AG10803 (cell line): ENCODE data around the gene C16orf78.

Experiments
- DNase-seq: peaks from one replicate; pipeline ENCODE4 v3.0.0; 2010; ENCODE audit warnings: low read depth
- H3K4me3 ChIP-seq: 2 replicates; pipeline ENCODE4 v1.5.1; 2011; ENCODE audit warnings: mild to moderate bottlenecking, low read length, control low read depth
- TF ChIP-seq, protein P1 (sequence below): conservative IDR thresholded peaks from 2 replicates; pipeline ENCODE4 v1.5.1; 2011; ENCODE audit warnings: mild to moderate bottlenecking, low read length, control low read depth, inconsistent platforms

C16orf78 gene

DNA sequence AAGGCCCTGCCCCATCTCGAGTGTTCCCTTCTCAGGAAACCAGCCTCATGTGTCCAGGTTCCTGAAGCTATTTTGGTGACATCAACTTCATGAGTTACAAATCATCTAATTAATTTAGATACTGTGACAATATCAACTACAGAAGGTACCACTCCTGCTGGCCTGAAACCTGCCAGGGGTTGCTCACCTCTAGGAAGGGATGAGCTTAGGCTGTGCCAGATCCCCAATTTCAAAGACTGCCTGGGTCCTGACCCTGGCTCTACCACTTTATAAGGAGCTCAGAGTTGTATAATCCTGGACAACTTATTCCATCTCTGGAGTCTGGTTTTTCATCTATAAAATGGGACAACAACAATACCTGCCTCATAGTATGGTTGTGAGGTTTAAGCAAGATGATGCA lies 5.2 kb downstream of the C16orf78 start:
- DNase-seq: no peak
- TF ChIP-seq, protein P1, sequence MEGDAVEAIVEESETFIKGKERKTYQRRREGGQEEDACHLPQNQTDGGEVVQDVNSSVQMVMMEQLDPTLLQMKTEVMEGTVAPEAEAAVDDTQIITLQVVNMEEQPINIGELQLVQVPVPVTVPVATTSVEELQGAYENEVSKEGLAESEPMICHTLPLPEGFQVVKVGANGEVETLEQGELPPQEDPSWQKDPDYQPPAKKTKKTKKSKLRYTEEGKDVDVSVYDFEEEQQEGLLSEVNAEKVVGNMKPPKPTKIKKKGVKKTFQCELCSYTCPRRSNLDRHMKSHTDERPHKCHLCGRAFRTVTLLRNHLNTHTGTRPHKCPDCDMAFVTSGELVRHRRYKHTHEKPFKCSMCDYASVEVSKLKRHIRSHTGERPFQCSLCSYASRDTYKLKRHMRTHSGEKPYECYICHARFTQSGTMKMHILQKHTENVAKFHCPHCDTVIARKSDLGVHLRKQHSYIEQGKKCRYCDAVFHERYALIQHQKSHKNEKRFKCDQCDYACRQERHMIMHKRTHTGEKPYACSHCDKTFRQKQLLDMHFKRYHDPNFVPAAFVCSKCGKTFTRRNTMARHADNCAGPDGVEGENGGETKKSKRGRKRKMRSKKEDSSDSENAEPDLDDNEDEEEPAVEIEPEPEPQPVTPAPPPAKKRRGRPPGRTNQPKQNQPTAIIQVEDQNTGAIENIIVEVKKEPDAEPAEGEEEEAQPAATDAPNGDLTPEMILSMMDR: no peak
- H3K4me3 ChIP-seq: no peak overlapping the region

DNA sequence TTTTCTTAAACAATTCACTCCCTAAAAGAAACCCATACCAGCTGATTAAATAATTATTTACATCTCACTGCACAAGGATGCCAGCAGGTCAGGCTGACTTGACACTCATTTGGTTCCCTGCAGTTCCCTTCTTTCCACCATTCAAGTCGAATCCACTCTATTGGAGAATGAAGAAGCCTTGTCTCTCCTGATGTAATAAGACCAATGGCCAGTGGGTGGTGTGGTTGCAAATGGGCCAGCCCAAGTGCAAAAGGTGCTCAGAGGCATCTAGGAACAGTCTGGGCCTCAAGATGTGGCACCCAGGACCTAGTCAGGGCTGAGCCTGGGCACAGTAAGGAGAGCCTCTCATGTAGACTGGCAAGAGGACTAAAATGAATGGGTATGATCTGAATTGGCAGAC lies 9.3 kb downstream of the C16orf78 start:
- TF ChIP-seq, protein P1: no peak
- no peak for DNase-seq
- no peak overlapping the region for H3K4me3 ChIP-seq

DNA sequence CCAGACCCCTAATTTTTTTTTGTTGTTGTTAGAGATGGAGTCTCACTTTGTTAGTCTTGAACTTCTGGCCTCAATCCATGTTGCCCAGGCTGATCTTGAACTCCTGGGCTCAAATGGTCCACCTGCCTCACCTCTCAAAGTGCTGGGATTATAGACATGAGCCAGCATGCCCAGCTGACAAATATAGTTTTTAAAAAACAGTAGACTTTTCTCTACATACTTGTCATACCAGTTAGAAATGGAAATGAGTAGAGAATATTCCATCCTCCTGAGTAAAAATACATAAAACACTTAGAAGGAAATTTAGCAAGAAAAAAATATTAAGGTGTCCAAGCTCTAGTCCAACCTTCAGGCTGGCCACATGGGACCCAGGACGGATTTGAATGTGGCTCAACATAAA lies 21.4 kb downstream of the C16orf78 start:
- DNase-seq: no peak
- TF ChIP-seq, protein P1: no peak

DNA sequence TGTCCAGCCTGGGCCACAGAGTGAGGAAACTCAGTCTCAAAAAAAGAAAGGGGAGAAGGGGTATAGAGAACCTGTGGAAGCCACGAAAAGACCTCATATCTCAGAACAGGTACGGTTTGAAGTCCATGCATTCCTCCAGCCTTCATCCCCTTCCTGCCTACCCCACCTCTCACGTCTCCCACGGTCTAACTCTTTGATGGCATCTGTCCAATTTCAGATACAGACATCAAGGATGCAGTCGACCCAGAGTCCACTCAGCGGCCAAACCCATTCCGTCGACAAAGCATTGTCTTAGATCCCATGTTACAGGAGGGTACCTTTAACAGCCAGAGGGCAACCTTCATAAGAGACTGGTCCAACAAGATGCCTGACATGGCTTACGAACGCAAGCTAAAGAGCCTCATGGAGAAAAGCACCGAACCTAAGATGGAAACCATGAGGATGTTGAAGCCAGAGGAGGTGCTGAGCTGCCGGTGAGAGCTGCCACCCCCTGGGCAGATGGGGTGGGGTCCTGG lies 22.7 kb downstream of the C16orf78 start:
- TF ChIP-seq, protein P1: no peak
- no peak overlapping the region for H3K4me3 ChIP-seq
- no peak for DNase-seq

More for the DNA sequence above, 21.4 kb downstream of the C16orf78 start:
- no peak overlapping the region for H3K4me3 ChIP-seq

DNA sequence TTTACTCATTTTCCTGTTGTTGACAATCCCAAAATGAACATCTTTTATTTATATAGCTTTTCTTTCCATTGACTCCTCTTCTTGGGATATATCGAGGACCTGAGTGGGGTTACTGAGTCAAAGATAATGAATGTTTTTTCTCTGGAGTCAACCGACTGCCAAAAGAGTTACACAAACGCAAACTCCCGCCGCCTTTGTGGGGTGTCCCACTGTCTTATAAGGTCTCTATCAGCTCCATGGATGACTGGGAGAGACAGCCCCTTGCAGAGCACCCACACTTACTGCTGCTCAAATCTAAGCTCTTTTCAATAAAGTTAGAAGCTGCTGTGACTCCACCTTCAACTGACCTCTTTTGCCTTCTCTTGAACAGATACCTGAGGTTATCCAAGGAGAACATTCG lies 25.2 kb downstream of the C16orf78 start:
- no peak for DNase-seq
- no peak overlapping the region for H3K4me3 ChIP-seq
- TF ChIP-seq, protein P1: no peak

DNA sequence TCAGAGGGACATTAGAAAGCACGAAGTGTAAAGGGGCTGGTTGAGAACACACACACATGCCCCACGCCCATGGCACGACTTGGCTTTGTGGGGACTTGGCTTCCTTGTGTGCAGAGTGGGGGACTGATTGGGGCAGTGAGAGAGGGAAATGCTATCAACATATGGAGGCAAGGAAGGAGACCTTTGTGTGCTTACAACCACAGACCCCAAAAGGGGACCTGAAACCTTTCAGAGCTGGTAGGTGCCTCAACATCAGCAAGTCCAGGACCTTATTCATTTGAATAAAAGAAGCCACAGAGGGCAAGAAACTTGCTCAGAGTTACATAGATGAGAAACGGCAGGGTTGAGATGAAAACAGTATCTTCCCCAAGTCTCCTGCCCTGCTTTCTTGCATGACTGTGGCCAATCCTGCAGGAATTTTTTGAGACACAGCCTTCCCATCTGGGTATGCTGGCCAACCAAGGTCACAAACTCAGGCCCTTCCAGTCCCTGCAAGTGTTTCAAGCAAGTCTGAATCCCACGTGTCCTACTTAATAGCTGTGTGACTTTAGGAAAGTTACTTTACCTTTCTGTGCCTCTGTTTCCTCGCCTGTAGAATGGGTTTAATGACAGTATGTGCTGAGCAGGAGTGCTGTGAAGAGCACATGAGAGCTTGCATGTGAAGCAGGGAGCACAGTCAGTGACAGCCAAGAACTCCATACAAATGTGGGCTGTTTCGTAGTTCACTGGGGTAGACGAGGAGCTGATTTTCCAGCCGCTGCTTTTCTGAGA lies 26.2 kb downstream of the C16orf78 start:
- no peak overlapping the region for H3K4me3 ChIP-seq
- DNase-seq: no peak
- TF ChIP-seq, protein P1: no peak

DNA sequence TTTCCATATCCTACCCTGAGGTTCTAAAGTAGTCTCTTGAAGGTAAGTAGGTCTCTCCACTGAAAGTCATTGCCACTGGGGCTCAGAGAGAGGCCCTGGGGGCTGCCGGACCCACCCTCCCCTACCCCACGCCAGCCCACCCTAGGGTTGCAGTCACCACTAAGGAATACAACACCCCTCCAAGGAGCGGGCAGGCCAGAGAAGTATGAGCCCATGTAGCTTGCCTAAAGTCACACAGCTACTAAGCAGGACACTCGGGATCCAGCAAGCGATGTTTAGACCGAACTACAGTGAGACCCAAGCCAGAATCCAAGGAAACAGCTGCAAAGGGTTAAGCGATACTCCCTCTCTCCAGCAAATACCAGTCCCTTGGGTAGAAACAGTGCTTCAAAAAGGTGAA lies 27.0 kb downstream of the C16orf78 start:
- TF ChIP-seq, protein P1: no peak
- DNase-seq: no peak
- H3K4me3 ChIP-seq: no peak overlapping the region
